ENCODE results near the gene PCDHA8.
A peak's percentile ranks its signal among the peaks of the same experiment; 100 is the strongest.

GRCh38 chr5:140800816-140801493 lies 40.0 kb upstream of the PCDHA8 start, which contains the start of gene PCDHA3:
- TF ChIP-seq CTCF (IDR thresholded peaks at IDR 0.05): peak in 1 of 5 experiments; percentile 22
- no peak for TF ChIP-seq POLR2A (IDR thresholded peaks at IDR 0.05)

Measured in transverse colon (tissue), 3 donors.